Measurements from ENCODE around the gene ZNF30.
A peak's percentile ranks its signal among the peaks of the same experiment; 100 is the strongest.
"Not testable (repeated sequence)": the region's sequence is repeated elsewhere in the genome, so short reads cannot be mapped to it uniquely, and the experiment has no call there.

The ZNF30 gene

GRCh38 chr19:34989298-34989697, 62.6 kb downstream of the ZNF30 start:
- DNase-seq, result no peak

DNA sequence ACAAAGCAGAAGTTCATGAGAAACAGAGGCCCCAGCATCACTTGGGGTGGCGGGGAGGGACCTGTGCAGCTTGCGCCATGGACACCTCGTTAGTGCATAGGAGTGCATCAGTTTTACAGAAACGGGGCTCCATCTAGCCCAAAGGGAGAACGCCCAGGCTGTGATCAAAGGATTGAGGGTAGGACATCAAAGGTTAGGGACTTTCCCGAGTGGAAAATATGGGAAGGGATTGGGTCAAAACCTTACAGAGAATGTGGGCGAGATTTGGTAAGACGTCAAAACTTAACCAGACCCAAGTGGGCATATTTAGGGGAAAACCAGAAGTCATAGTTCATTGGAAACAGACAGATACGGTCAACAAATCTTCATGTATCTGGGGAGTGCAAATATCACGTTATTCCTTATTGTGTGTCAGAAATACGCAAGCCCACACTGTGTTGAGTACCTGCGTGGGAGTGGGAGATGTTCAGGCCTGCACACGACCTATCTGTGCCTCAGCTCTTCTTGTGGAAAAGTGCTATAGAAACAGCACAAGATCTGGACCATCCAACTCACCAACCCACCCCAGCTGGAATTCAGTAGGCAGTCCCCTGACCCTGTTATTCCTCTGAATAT, 64.0 kb downstream of the ZNF30 start:
- DNase-seq, result no peak

DNA sequence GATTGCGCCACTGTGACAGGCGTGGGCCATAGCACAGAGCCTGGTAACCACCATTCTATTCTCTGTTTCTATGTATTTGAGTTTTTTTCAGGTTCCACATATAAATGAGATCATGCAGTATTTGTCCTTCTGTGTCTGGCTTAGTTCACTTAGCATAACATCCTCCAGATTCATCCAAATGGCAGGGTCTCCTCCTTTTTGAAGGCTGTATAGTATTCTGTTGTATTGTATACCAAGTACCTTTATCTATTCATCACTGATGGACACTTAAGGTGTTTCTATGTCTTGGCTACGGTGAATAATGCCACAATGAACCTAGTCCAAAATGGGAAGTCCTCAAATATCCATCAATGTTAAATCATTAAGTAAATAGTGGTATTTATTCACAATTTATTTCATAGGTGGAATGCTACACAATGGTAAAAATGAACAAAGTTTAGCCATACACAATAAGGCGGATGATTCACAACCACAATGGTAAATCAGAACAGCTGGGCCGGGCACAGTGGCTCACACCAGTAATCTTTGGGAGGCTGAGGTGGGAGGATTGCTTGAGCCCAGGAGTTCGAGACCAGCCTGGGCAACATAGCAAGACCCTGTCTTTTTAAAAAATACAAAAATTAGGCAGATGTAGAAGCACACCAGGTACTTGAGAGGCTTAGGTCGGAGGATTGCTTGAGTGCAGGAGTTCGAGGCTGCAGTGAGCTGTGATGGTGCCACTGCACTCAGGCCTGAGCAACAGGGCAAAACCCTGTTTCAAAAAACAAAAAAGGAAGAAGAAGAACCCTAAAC, 65.0 kb downstream of the ZNF30 start:
- no peak for DNase-seq

- DNase-seq, result not testable (repeated sequence)
These were observed 65.9 kb downstream of the ZNF30 start for GRCh38 chr19:34992582-34992981.

- DNase-seq, result peak in 1 of 2 experiments; percentile 24
These were observed 67.6 kb downstream of the ZNF30 start for GRCh38 chr19:34994286-34994642.
